Hypothalamus (tissue), 51 donors: ENCODE results near the gene USP10.
A peak's percentile ranks its signal among the peaks of the same experiment; 100 is the strongest.
"Not testable (repeated sequence)": the region's sequence is repeated elsewhere in the genome, so short reads cannot be mapped to it uniquely, and the experiment has no call there.

ENCODE experiments used
- DNase-seq, 51 donors: peaks; one replicate each; lab custom pipeline; 2025; lab: John Stamatoyannopoulos, UW

USP10 gene

DNA sequence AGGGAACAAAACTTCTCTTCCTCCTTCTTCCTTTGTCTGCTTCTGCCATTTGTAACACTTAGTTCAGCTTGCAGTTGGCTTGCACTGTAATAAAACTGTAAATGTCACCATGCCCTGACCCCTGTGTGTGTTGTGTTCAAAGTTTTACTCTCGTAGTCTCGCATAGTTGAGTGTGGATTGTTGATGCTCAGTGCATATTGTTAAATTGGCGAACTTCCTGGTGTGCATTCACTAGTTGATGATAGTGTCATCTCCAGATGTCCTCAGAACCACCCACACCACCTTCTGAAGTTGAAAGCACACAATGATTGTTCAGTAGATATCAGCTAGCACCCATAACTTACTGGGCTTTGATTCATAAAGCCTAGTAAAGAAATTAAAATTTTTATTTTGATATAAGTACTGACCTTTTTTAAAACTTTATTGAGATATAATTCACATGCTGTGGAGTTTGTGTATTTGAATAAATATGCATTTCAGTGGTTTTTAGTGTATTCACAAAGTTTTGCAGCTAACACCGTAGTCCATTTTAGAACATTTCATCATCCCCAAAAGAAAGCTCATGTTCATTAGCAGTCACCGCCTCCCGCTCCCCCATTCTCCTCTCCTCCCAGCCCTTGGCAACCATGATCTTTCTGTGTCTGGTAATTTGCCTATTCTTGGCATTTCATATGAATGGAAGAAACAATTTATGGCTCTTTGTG is 25.0 kb downstream of the USP10 start:
- DNase-seq, result peak in 1 of 51 donors; percentile 15

GRCh38 chr16:84725481-84726078 is 25.8 kb downstream of the USP10 start:
- no peak for DNase-seq

DNA sequence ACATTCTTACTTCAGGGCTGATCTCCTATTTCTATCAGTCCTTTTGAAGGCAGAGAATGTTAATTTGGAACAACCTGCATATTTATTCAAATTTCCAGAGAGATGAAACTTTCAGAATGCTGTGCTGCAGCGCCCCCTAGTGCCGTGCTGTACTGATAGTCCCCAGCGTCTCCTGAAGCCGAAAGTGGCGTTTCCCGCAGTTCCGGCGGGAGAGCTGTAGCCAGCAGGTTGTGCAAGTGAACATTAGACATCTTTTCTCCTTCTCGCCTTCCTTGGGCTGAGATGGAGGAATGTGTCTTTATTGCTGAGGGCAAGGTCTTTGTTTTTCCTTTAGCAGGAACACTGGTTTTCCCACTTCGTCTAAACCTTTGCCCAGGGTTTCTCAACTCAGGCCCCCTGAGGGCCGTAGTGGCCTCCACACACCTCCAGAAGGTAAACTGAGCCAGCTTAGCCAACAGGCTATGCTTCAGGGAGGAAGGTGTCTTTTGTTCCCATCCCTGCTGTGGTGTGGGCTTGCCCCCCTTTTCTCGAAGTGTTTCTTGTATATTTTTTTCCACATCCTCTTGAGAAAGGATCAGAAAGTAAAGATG is 26.4 kb downstream of the USP10 start:
- peak in 50 of 51 donors; percentile 24 to 97 (median 72) for DNase-seq

DNA sequence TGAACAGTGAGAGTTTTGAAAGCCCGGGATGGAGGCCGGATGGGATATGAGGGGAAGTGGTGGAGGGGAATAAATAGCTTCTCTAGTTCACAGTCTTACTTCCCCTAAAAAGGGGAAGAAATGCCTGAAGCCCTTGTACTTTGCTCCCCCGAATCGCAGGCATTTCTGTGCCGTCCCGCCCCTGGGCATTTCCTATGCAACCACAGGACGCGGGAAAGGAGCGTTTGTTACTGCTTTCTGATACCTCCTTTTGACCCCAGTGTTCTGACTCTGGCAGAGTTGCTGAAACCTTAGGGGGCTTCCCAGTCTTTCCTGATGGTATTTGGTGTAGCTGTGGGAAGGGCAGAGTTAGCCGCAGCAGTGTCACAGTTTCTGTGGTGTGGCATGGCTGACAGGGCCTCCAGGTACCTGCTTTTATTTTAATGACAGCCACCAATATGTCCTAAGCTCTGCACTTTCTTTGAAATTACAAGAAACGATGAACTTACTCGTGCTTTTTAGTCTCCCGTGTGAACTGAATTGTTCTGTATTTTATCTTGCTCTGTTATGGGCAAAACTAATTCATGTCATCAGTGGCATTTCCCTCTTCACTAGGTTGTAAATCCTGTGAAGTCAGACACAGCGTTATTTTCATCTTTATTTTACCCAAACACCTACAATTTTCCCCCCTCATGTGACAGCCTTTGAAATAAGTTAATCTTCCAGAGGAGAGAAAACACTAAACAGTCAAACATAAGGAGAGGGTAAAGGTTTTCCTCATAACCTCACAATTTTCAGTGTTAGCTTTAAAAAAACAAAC is 27.1 kb downstream of the USP10 start:
- peak in 3 of 51 donors; percentile 29 to 49 (median 38) for DNase-seq

- no peak for DNase-seq
Measured at GRCh38 chr16:84728853-84729424, 29.1 kb downstream of the USP10 start.

DNA sequence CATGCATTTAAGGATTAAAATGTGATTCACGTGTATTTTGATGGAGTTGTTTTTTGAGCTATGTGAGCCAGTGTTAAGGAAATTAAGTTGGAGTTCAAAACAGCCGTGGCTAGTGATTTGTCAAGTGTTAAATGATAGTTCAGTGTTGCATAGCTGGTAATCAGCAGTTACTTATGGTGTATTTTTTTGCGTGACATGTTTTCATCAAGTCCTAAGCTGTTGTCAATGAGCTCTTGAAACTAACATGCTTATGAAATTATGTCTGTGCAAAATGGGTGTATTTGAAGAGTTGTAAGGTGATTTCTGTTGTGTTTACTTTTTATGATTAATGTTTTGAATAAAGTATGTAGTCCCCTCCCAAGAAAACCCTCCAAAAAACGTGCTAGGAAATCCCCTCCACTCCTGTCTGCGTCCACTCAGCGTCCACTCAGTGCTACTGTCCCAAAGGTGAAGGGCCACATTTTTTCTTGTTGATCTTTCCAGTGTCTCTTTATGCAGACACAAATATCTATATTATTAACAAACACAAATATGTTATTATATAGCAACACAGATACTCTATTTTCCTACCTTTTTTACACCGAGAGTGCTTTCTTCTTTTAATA is 30.0 kb downstream of the USP10 start:
- no peak for DNase-seq

GRCh38 chr16:84730406-84731106 is 30.8 kb downstream of the USP10 start:
- peak in 16 of 51 donors; percentile 14 to 56 (median 30) for DNase-seq

DNA sequence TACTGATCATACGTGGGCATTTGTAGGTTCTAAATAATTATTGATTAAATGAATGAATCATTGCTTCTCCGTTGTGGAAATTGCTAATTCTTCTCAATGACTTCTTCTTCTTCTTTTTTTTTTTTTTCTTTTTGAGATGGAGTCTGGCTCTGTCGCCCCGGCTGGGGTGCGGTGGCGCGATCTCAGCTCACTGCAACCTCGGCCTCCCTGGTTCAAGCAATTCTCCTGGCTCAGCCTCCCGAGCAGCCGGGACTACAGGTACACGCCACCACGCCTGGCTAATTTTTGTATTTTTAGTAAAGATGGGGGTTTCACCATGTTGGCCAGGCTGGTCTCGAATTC is 32.5 kb downstream of the USP10 start:
- not testable (repeated sequence) for DNase-seq

DNA sequence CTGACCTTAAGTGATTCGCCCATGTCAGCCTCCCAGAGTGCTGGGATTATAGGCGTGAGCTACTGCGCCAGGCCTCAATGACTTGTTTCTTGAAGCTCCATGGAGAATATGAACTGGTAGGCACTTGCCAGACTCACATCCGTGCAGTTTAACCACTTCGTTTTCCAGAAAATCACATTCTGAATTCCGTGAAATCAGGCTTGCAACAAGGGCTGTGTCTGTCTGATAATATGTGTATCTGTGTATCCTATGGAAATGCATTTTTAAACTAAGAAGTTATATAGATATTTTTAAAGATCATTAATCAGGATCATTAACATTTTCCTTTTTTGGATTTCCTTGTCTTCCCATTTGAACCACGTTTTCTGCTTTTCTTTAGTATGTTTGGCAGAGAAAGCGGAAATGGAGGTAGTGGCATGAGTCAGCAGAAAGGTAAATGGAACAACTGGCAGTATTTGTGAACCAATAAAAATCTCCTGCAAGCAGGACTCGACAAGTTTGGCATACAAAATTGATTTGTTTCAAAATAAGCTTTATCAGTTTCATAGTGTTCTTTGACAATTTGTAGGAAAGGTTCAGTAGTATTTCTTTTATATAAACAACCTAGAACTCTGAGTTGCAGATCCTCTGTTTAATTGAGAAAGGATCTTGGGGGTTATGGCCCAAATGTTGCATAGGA is 33.0 kb downstream of the USP10 start:
- no peak for DNase-seq

DNA sequence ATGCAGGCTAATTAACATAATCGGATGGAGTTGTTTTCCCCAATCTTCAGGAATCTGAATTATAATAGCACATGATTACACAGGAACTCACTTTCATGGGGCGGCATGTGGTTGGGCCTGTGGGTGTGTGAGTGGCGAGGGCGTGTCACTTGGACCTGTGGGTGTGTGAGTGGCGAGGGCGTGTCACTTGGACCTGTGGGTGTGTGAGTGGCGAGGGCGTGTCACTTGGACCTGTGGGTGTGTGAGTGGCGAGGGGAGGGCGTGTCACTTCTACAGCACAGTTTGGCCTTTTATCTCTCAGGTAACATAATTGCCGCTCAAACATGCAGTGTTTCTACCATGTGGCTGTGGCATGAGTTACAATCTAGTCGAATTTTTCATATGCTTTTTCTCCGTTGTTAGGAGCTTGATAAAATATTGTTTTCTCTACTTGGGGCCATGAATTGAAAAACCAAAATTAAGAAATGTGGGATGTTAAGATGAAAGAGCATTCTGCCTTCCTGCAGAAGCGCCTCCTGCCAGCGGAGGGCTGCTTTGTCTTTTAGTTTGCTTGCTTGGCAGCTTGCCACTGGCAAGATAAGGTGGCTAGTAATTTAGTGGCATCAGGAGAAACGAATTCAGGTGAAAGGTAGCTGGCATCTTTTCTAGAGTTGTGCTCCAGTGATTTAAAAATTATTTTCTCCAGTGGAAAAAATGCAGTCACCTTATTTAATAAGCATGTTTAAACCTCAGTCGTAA is 36.2 kb downstream of the USP10 start:
- DNase-seq, result no peak

DNA sequence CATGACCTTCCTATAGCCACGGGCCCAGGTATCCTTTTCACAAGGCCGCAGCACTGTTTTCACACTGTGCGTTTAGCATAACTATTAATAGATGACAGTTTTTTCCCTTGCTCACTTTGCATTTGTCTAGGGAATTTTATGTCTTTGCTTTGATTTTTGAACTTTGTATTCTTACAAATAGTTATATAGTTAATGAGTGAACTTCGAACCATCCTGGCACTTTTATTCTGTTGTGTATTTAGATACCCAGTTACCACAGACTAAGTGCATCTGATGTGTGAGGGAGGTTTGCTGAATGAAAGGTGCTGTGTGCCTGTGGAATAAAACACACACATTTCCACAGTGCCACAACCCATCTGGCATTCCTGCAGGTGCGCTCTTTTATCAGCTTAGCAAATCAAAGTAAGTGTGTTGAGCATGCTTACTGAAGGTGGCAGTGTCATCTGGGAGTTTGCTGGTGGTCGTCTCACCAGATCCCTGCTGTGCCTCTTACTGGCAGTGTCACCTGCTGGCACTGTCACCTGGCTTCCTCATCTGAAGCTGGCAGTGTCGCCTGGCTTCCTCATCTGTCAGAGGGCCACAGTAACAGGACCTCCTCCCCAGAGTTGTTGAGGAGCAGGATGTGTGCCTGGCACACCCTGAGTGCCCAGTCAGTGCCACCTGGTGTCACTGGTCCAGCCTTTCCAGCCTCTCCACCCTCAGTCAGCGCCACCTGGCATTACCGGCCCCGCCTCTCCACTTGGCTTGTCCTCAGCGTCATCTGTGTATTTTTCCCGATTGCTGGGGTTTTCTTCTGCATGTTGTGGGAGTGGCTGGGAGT is 37.6 kb downstream of the USP10 start:
- DNase-seq, result no peak

GRCh38 chr16:84738255-84739038 is 38.6 kb downstream of the USP10 start:
- DNase-seq, result peak in 40 of 51 donors; percentile 17 to 84 (median 40)

DNA sequence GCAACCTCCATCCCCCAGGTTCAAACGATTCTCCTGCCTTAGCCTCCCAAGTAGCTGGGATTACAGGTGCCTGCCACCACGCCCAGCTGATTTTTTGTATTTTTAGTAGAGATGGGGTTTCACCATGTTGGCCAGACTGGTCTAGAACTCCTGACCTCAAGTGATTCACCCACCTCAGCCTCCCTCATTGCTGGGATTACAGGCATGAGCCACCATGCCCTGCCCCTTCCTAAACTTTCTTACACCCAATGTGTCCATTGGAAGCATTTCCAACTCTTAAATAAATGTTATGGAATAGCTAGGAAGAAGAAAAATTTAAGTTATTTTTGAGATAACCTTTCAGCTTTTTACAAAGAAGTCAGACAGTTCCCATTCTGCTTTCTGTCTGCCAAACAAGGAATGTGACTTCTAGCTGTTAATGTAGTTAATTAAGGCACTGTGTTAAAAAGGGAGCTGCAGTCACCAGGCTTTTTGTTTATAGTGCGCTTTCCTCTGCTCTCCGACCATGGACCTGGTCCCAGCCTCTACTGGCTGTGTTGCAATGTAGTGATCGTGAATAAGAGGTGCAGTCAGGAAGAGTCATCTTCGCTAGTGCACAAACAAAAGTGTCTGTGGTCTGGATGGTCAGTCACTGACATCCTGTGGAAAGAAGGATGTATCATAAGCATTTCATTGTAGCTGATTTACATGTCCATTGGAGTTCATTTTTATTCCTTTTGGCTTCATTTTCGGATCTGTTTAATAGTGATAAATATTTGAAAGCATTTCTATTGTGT is 39.7 kb downstream of the USP10 start:
- peak in 2 of 51 donors; percentile 20 to 23 for DNase-seq

DNA sequence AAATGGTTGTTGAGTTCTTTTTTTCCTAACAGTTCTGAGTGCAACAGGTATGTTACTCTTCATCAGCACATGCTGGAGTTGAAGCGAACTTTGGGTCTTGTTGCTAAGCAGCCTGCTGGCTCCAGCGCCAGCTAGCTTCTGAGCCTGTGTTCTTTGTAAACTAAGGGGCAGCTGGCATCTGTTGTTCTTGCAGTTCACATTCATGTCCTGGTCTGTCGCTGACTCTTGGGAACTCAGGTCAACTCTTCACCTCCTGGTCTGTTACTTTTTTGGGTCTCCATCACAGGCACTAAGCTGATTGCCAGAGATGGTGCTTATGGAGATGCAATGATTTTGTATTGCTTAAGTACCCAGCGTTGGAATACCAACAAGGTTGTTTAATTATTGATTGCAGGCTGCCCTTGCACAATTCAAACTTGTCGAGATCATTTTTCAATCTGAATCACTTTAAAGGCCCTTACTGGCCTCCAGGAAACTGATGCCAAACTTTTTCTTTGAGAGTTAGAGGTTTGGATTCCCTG is 40.9 kb downstream of the USP10 start:
- DNase-seq, result peak in 13 of 51 donors; percentile 12 to 60 (median 41)

GRCh38 chr16:84741340-84741830 is 41.6 kb downstream of the USP10 start:
- DNase-seq, result peak in 34 of 51 donors; percentile 19 to 81 (median 52)
